ENCODE measurements around the gene BRINP2.

BRINP2 gene

DNA sequence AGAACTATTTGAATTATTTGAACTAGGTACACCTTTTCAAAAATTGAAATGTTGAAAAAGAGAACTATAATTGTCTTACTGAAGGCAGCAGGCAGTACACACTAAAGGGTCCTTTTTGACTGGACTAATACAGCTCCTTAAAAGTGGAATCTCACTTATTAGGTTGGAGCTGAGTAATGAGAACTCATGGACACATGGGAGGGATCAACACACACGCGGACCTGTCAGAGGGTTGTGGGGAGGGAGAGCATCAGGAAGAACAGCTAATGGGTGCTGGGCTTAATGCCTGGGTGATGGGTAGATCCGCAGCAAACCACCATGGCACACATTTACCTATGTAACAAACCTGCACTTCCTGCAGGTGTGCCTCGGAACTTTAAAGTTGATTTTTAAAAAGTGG is 145.0 kb downstream of the BRINP2 start:
- no peak for TF ChIP-seq GATA2 (IDR thresholded peaks at IDR 0.05; ENCODE audit: low read depth, low read length)
- no peak for TF ChIP-seq GATA3 (IDR thresholded peaks at IDR 0.05; ENCODE audit: low read depth, low read length)

- TF ChIP-seq GATA3 (IDR thresholded peaks at IDR 0.05; ENCODE audit: low read depth, low read length) (no peak), GATA2 (IDR thresholded peaks at IDR 0.05; ENCODE audit: low read depth, low read length) (no peak)
Measured at GRCh38 chr1:177328251-177328650, 157.5 kb downstream of the BRINP2 start.

- TF ChIP-seq GATA2 (IDR thresholded peaks at IDR 0.05; ENCODE audit: low read depth, low read length): no peak
- TF ChIP-seq GATA3 (IDR thresholded peaks at IDR 0.05; ENCODE audit: low read depth, low read length): no peak
Measured at GRCh38 chr1:177329871-177330270, 159.1 kb downstream of the BRINP2 start.

All from SH-SY5Y (cell line).